GM12878 (cell line): ENCODE measurements around the gene RCBTB2. TPM values are rescaled to one million over a fixed set of nuclear protein-coding genes. Genes with fewer than 3 reads are reported as not detected.

Source experiments
- ATAC-seq: fragments of 200-7000 bp; cut with Tn5 transposase; 3 replicates; pipeline ENCODE4 v1.9.1; 2020; ENCODE audit warnings: mild to moderate bottlenecking, moderate library complexity
- BruUV-seq: library from RNA; stranded (reverse); fragments of 400-500 nt; replicated peaks from 2 replicates; lab custom pipeline; 2021; lab: Mats Ljungman, UMichigan
- CTCF ChIA-PET: fragments of 300-600 bp; sonication (Branson Sonifier 250); formaldehyde crosslinking; extraction: SDS; loops from one replicate; lab custom pipeline; 2021; ENCODE audit warnings: inconsistent platforms; lab: Yijun Ruan, JAX
- POLR2A ChIA-PET: fragments of 350-600 bp; formaldehyde crosslinking; extraction: SDS; loops from one replicate; lab custom pipeline; 2021; ENCODE audit warnings: inconsistent platforms; lab: Charles Lee
- RAD21 ChIA-PET: fragments of 300-600 bp; sonication (Branson Sonifier 250); formaldehyde crosslinking; loops from one replicate; lab custom pipeline; 2023; ENCODE audit warnings: antibody characterized with exemption; ENCODE audit not compliant: unreplicated experiment; lab: Charles Lee
- SMC1A ChIA-PET: fragments of 300-600 bp; sonication (Branson Sonifier 250); formaldehyde crosslinking; loops from one replicate; lab custom pipeline; 2023; ENCODE audit not compliant: unreplicated experiment, uncharacterized antibody; lab: Charles Lee
- DNase-seq: peaks from one replicate; pipeline ENCODE4 v3.0.0-alpha.2; 2011; ENCODE audit warnings: low read depth, low spot score
- FAIRE-seq: peaks from 3 replicates; lab custom pipeline; 2011; peaks lifted over from hg19 to GRCh38; lab: Jason Lieb, UNC
- H2AFZ ChIP-seq: 2 replicates; pipeline ENCODE4 v1.6.0; 2011; ENCODE audit warnings: low read depth, low read length, control low read depth; ENCODE audit not compliant: control insufficient read depth
- H3K27ac ChIP-seq: 2 replicates; pipeline ENCODE4 v1.5.1; 2011; ENCODE audit warnings: control low read depth; ENCODE audit not compliant: control insufficient read depth, insufficient read depth
- H3K27me3 ChIP-seq, 2 experiments: replicated peaks in 1 of 2; 2 replicates each; pipeline versions ENCODE4 v1.6.0 to v1.6.1; 2011; ENCODE audit warnings: low read length in 1 of 2; ENCODE audit not compliant: control insufficient read depth in 2 of 2, insufficient read depth in 2 of 2
- H3K36me3 ChIP-seq, 2 experiments: 2 replicates each; pipeline ENCODE4 v1.5.1; 2011; ENCODE audit warnings: low read length in 1 of 2; ENCODE audit not compliant: control insufficient read depth in 2 of 2, insufficient read depth in 2 of 2
- H3K4me1 ChIP-seq: 2 replicates; pipeline ENCODE4 v1.6.1; 2011; ENCODE audit warnings: mild to moderate bottlenecking, low read length, moderate library complexity, mixed read lengths; ENCODE audit not compliant: control insufficient read depth, insufficient read depth
- H3K4me2 ChIP-seq: 2 replicates; pipeline ENCODE4 v1.6.0; 2011; ENCODE audit warnings: control low read depth; ENCODE audit not compliant: control insufficient read depth, insufficient read depth
- H3K4me3 ChIP-seq: fragments of 200-600 bp; sonication (generic); 2 replicates; pipeline ENCODE4 v1.5.1; 2016
- H3K79me2 ChIP-seq: 2 replicates; pipeline ENCODE4 v1.6.0; 2011; ENCODE audit warnings: low read length; ENCODE audit not compliant: control insufficient read depth, insufficient read depth
- H3K9ac ChIP-seq: 2 replicates; pipeline ENCODE4 v1.8.0; 2011; ENCODE audit warnings: low read length, control low read depth, mixed read lengths; ENCODE audit not compliant: control insufficient read depth, insufficient read depth
- H3K9me3 ChIP-seq: replicated peaks from 3 replicates; pipeline ENCODE4 v1.5.1; 2011; ENCODE audit warnings: mild to moderate bottlenecking, low read length; ENCODE audit not compliant: control insufficient read depth, insufficient read depth
- H4K20me1 ChIP-seq: 2 replicates; pipeline ENCODE4 v1.6.0; 2011; ENCODE audit not compliant: control insufficient read depth, insufficient read depth
- CHD2 ChIP-seq: IDR thresholded peaks from 2 replicates; pipeline ENCODE4 v1.6.1; 2011; ENCODE audit warnings: low read depth, low read length, improper control_type of control experiment, borderline replicate concordance
- CREM ChIP-seq: IDR thresholded peaks from 2 replicates; pipeline ENCODE4 v1.6.1; 2014; ENCODE audit warnings: antibody characterized with exemption, low read depth
- DPF2 ChIP-seq: fragments of 450-650 bp; IDR thresholded peaks from 2 replicates; pipeline ENCODE4 v1.6.1; 2017; ENCODE audit warnings: mild to moderate bottlenecking
- EED ChIP-seq: sonication (generic); IDR thresholded peaks from 2 replicates; pipeline ENCODE4 v1.6.1; 2016; ENCODE audit warnings: antibody characterized with exemption, low read depth
- HDAC6 ChIP-seq: fragments of 200-600 bp; sonication (generic); IDR thresholded peaks from one replicate; pipeline ENCODE4 v1.8.0; 2017; ENCODE audit warnings: antibody characterized with exemption; ENCODE audit not compliant: unreplicated experiment
- IKZF2 ChIP-seq, 2 experiments: fragments of 450-650 bp; IDR thresholded peaks; 2 replicates each; pipeline ENCODE4 v1.6.1; 2017; ENCODE audit warnings: mild to moderate bottlenecking in 2 of 2, moderate library complexity in 2 of 2
- MTA2 ChIP-seq: fragments of 450-650 bp; IDR thresholded peaks from 2 replicates; pipeline ENCODE4 v1.6.1; 2016; ENCODE audit warnings: low read depth, mild to moderate bottlenecking, moderate library complexity
- PAX5 ChIP-seq: IDR thresholded peaks from 2 replicates; pipeline ENCODE4 v1.6.1; 2011; ENCODE audit warnings: low read depth, low read length, borderline replicate concordance
- PAX8 ChIP-seq: fragments of 450-650 bp; IDR thresholded peaks from 2 replicates; pipeline ENCODE4 v1.6.1; 2017; ENCODE audit warnings: mild to moderate bottlenecking, moderate library complexity
- SIX5 ChIP-seq: IDR thresholded peaks from 2 replicates; pipeline ENCODE4 v1.6.1; 2011; ENCODE audit warnings: mild to moderate bottlenecking, low read depth, low read length, moderate library complexity; ENCODE audit not compliant: severe bottlenecking
- TCF3 ChIP-seq: IDR thresholded peaks from 2 replicates; pipeline ENCODE4 v1.6.1; 2012; ENCODE audit warnings: low read depth, mild to moderate bottlenecking, low read length, borderline replicate concordance; ENCODE audit not compliant: insufficient read depth
- ZBED1 ChIP-seq: IDR thresholded peaks from 2 replicates; pipeline ENCODE4 v1.6.1; 2016; ENCODE audit warnings: borderline replicate concordance
- ZSCAN29 ChIP-seq: fragments of 450-650 bp; IDR thresholded peaks from 2 replicates; pipeline ENCODE4 v1.6.1; 2017; ENCODE audit warnings: mild to moderate bottlenecking, moderate library complexity
- ZZZ3 ChIP-seq: IDR thresholded peaks from 2 replicates; pipeline ENCODE4 v1.6.1; 2011; ENCODE audit warnings: low read depth; ENCODE audit not compliant: control insufficient read depth, insufficient read length
- WGBS: methylation state at CpG from one replicate; pipeline ENCODE4 v1.1.6; 2016; ENCODE audit warnings: low lambda C conversion rate; ENCODE audit not compliant: insufficient replicate concordance, insufficient coverage; ENCODE audit errors: missing lambda C conversion rate; 5-methylcytosine and 5-hydroxymethylcytosine counted together
- in situ Hi-C: fragments of 300-500 bp; cut with MboI; formaldehyde crosslinking; loops from 9 replicates; pipeline ENCODE4 v1.14.3; 2018; ENCODE audit warnings: mixed read lengths
- intact Hi-C: fragments of 100-400 bp; cut with micrococcal nuclease; formaldehyde crosslinking; loops from one replicate; pipeline ENCODE4 v1.14.2; 2022; ENCODE audit not compliant: unreplicated experiment
- polyA plus RNA-seq, 11 experiments: library from polyadenylated mRNA; depleted of rRNA in 4 of 11; unstranded in 6 of 11; stranded (reverse) in 5 of 11; fragments of >200 nt; fragmentation: Nextera tagmentation in 4 of 11; fragmentation: Illumina TruSeq in 1 of 11; extraction: Ambion mirVana in 4 of 11; extraction: Trizol in 1 of 11; gene quantifications; 1 replicate in 1 of 11; 2 replicates in 10 of 11; pipeline versions ENCODE4 v1.2.1 to v1.2.3, GENCODE V29; 2011 to 2016; ENCODE audit warnings: inconsistent platforms in 2 of 11, missing spikeins in 2 of 11, low read depth in 1 of 11
- total RNA-seq, 4 experiments: library from RNA; depleted of rRNA in 3 of 4; stranded (reverse); fragments of >200 nt in 3 of 4; fragmentation: Illumina TruSeq in 1 of 4; extraction: Trizol in 1 of 4; gene quantifications; 2 replicates each; pipeline versions ENCODE4 v1.2.1 to v1.2.3, GENCODE V29; 2013 to 2021
- TF ChIP-seq, protein P1 (sequence below): fragments of 450-650 bp; formaldehyde crosslinking; IDR thresholded peaks from 2 replicates; pipeline ENCODE4 v1.4.0; 2022; ENCODE audit warnings: mild to moderate bottlenecking, moderate library complexity

RCBTB2 gene
- total and polyA plus RNA-seq, 10 of the 15 experiments (the other 5 are each of a cell fraction or from before 2014, with no cell fraction given) = 5.0 to 16.0 (median 8.5) TPM

DNA sequence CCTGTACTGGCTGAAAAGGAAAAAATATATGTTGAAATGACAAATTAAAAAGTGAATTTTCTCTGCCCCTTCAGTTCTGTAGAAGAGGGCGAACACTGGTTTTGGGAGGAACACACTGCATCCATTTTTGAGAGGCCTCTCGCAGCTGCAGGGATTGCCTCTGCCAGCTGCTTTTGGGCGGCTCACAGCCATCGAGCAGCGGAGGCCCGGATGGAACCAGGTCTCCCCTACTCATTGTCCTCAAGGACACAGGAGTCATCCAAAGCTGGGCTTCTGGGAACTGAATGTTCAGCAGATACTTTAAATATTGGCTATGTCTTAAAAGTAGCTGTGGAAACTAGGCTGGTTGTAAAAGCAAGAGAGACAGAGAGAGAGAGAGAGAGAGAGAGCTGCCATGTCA is 17.1 kb downstream of the RCBTB2 start:
- FAIRE-seq (no peak), ATAC-seq (no peak), DNase-seq (no peak)
- in situ Hi-C loops (no loop called here), intact Hi-C loops (no loop called here)
- no peak overlapping the region for H3K4me3 ChIP-seq
- RAD21 ChIA-PET = interaction anchor here (1.1 kb wide), 1 partner anchor 10 kb away, joined by 4 read pairs; no protein-coding TSS in a partner anchor
- POLR2A ChIA-PET = no interaction called here
- WGBS = 100% methylated on average over 6 of the region's 6 CpGs
- no peaks in the 10 kb centered on the region for H3K27me3 ChIP-seq
- H3K79me2 ChIP-seq = no peaks in the 10 kb centered on the region
- H3K9ac ChIP-seq = no peak overlapping the region
- SMC1A ChIA-PET = interaction anchor here (0.8 to 0.9 kb wide), 2 partner anchors 12 to 23 kb away, joined by 3 read pairs; no protein-coding TSS in a partner anchor
- H3K9me3 ChIP-seq = no peaks in the 10 kb centered on the region
- CTCF ChIA-PET = interaction anchor here (0.8 kb wide), 1 partner anchor 65 kb away, joined by 3 read pairs; no protein-coding TSS in a partner anchor
- no peak for TF ChIP-seq ZZZ3
- no peak for TF ChIP-seq IKZF2 (IDR thresholded peaks at IDR 0.05)
- no peak for TF ChIP-seq CREM
- TF ChIP-seq TCF3 = no peak
- TF ChIP-seq DPF2 = no peak
- TF ChIP-seq EED = no peak
- no peak for TF ChIP-seq PAX8
- no peak for TF ChIP-seq HDAC6
- no peak for TF ChIP-seq CHD2
- TF ChIP-seq ZBED1 = no peak
- no peak for TF ChIP-seq SIX5
- TF ChIP-seq, protein P1, sequence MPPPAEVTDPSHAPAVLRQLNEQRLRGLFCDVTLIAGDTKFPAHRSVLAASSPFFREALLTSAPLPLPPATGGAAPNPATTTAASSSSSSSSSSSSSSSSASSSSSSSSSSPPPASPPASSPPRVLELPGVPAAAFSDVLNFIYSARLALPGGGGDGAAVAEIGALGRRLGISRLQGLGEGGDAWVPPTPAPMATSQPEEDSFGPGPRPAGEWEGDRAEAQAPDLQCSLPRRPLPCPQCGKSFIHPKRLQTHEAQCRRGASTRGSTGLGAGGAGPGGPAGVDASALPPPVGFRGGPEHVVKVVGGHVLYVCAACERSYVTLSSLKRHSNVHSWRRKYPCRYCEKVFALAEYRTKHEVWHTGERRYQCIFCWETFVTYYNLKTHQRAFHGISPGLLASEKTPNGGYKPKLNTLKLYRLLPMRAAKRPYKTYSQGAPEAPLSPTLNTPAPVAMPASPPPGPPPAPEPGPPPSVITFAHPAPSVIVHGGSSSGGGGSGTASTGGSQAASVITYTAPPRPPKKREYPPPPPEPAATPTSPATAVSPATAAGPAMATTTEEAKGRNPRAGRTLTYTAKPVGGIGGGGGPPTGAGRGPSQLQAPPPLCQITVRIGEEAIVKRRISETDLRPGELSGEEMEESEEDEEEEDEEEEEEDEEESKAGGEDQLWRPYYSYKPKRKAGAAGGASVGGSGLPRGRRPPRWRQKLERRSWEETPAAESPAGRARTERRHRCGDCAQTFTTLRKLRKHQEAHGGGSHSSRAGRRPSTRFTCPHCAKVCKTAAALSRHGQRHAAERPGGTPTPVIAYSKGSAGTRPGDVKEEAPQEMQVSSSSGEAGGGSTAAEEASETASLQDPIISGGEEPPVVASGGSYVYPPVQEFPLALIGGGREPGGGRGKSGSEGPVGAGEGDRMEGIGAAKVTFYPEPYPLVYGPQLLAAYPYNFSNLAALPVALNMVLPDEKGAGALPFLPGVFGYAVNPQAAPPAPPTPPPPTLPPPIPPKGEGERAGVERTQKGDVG (CRISPR knock-in tag) = no peak
- TF ChIP-seq ZSCAN29 = no peak
- TF ChIP-seq PAX5 = no peak
- TF ChIP-seq MTA2 = no peak
- no peaks in the 10 kb centered on the region for H4K20me1 ChIP-seq
- no peak overlapping the region for H3K27ac ChIP-seq
- BruUV-seq = no TSS peak
- H2AFZ ChIP-seq = no peak overlapping the region
- no peaks in the 10 kb centered on the region for H3K4me1 ChIP-seq
- no peak overlapping the region for H3K4me2 ChIP-seq
- H3K36me3 ChIP-seq = peaks cover 2 to 11% of the 10 kb centered on the region in 2 experiments; a peak in 3 of 4 replicates
